C4-2B (cell line): ENCODE data around the gene CCDC91.

ENCODE experiments used
- ZFX ChIP-seq: fragments of 450-650 bp; IDR thresholded peaks from 2 replicates; pipeline ENCODE4 v1.6.1; 2017
- TF ChIP-seq, protein P1 (sequence below): fragments of 450-650 bp; conservative IDR thresholded peaks from 2 replicates; pipeline ENCODE4 v1.5.1; 2017; ENCODE audit warnings: mild to moderate bottlenecking

- TF ChIP-seq, protein P1, sequence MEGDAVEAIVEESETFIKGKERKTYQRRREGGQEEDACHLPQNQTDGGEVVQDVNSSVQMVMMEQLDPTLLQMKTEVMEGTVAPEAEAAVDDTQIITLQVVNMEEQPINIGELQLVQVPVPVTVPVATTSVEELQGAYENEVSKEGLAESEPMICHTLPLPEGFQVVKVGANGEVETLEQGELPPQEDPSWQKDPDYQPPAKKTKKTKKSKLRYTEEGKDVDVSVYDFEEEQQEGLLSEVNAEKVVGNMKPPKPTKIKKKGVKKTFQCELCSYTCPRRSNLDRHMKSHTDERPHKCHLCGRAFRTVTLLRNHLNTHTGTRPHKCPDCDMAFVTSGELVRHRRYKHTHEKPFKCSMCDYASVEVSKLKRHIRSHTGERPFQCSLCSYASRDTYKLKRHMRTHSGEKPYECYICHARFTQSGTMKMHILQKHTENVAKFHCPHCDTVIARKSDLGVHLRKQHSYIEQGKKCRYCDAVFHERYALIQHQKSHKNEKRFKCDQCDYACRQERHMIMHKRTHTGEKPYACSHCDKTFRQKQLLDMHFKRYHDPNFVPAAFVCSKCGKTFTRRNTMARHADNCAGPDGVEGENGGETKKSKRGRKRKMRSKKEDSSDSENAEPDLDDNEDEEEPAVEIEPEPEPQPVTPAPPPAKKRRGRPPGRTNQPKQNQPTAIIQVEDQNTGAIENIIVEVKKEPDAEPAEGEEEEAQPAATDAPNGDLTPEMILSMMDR = no peak
- TF ChIP-seq ZFX = no peak
These were observed 270.3 kb downstream of the CCDC91 start for GRCh38 chr12:28460420-28461130.
